GM12878 (cell line): Measurements from ENCODE around the gene TNS4. TPM values are rescaled to one million over a fixed set of nuclear protein-coding genes. Genes with fewer than 3 reads are reported as not detected.

Experiments used
- ATAC-seq: fragments of 200-7000 bp; cut with Tn5 transposase; 3 replicates; pipeline ENCODE4 v1.9.1; 2020; ENCODE audit warnings: mild to moderate bottlenecking, moderate library complexity
- BruUV-seq: library from RNA; stranded (reverse); fragments of 400-500 nt; replicated peaks from 2 replicates; lab custom pipeline; 2021; lab: Mats Ljungman, UMichigan
- CTCF ChIA-PET: fragments of 300-600 bp; sonication (Branson Sonifier 250); formaldehyde crosslinking; extraction: SDS; loops from one replicate; lab custom pipeline; 2021; ENCODE audit warnings: inconsistent platforms; lab: Yijun Ruan, JAX
- POLR2A ChIA-PET: fragments of 350-600 bp; formaldehyde crosslinking; extraction: SDS; loops from one replicate; lab custom pipeline; 2021; ENCODE audit warnings: inconsistent platforms; lab: Charles Lee
- RAD21 ChIA-PET: fragments of 300-600 bp; sonication (Branson Sonifier 250); formaldehyde crosslinking; loops from one replicate; lab custom pipeline; 2023; ENCODE audit warnings: antibody characterized with exemption; ENCODE audit not compliant: unreplicated experiment; lab: Charles Lee
- SMC1A ChIA-PET: fragments of 300-600 bp; sonication (Branson Sonifier 250); formaldehyde crosslinking; loops from one replicate; lab custom pipeline; 2023; ENCODE audit not compliant: unreplicated experiment, uncharacterized antibody; lab: Charles Lee
- DNase-seq: peaks from one replicate; pipeline ENCODE4 v3.0.0-alpha.2; 2011; ENCODE audit warnings: low read depth, low spot score
- FAIRE-seq: peaks from 3 replicates; lab custom pipeline; 2011; peaks lifted over from hg19 to GRCh38; lab: Jason Lieb, UNC
- H2AFZ ChIP-seq: 2 replicates; pipeline ENCODE4 v1.6.0; 2011; ENCODE audit warnings: low read depth, low read length, control low read depth; ENCODE audit not compliant: control insufficient read depth
- H3K27ac ChIP-seq: 2 replicates; pipeline ENCODE4 v1.5.1; 2011; ENCODE audit warnings: control low read depth; ENCODE audit not compliant: control insufficient read depth, insufficient read depth
- H3K27me3 ChIP-seq, 2 experiments: replicated peaks in 1 of 2; 2 replicates each; pipeline versions ENCODE4 v1.6.0 to v1.6.1; 2011; ENCODE audit warnings: low read length in 1 of 2; ENCODE audit not compliant: control insufficient read depth in 2 of 2, insufficient read depth in 2 of 2
- H3K36me3 ChIP-seq, 2 experiments: 2 replicates each; pipeline ENCODE4 v1.5.1; 2011; ENCODE audit warnings: low read length in 1 of 2; ENCODE audit not compliant: control insufficient read depth in 2 of 2, insufficient read depth in 2 of 2
- H3K4me1 ChIP-seq: 2 replicates; pipeline ENCODE4 v1.6.1; 2011; ENCODE audit warnings: mild to moderate bottlenecking, low read length, moderate library complexity, mixed read lengths; ENCODE audit not compliant: control insufficient read depth, insufficient read depth
- H3K4me2 ChIP-seq: 2 replicates; pipeline ENCODE4 v1.6.0; 2011; ENCODE audit warnings: control low read depth; ENCODE audit not compliant: control insufficient read depth, insufficient read depth
- H3K4me3 ChIP-seq: fragments of 200-600 bp; sonication (generic); 2 replicates; pipeline ENCODE4 v1.5.1; 2016
- H3K79me2 ChIP-seq: 2 replicates; pipeline ENCODE4 v1.6.0; 2011; ENCODE audit warnings: low read length; ENCODE audit not compliant: control insufficient read depth, insufficient read depth
- H3K9ac ChIP-seq: 2 replicates; pipeline ENCODE4 v1.8.0; 2011; ENCODE audit warnings: low read length, control low read depth, mixed read lengths; ENCODE audit not compliant: control insufficient read depth, insufficient read depth
- H3K9me3 ChIP-seq: replicated peaks from 3 replicates; pipeline ENCODE4 v1.5.1; 2011; ENCODE audit warnings: mild to moderate bottlenecking, low read length; ENCODE audit not compliant: control insufficient read depth, insufficient read depth
- H4K20me1 ChIP-seq: 2 replicates; pipeline ENCODE4 v1.6.0; 2011; ENCODE audit not compliant: control insufficient read depth, insufficient read depth
- EZH2 ChIP-seq: IDR thresholded peaks from 2 replicates; pipeline ENCODE4 v1.6.1; 2012; ENCODE audit warnings: low read depth, mild to moderate bottlenecking, control low read depth, inconsistent platforms, low read length, borderline replicate concordance; ENCODE audit not compliant: control insufficient read depth
- FOXM1 ChIP-seq: IDR thresholded peaks from 2 replicates; pipeline ENCODE4 v1.6.1; 2012; ENCODE audit warnings: low read depth, mild to moderate bottlenecking, inconsistent platforms, low read length, moderate library complexity
- IRF3 ChIP-seq: fragments of 450-650 bp; IDR thresholded peaks from 2 replicates; pipeline ENCODE4 v1.6.1; 2014; ENCODE audit warnings: mild to moderate bottlenecking
- MTA3 ChIP-seq: IDR thresholded peaks from 2 replicates; pipeline ENCODE4 v1.6.1; 2012; ENCODE audit warnings: low read length, inconsistent platforms, borderline replicate concordance
- SMAD5 ChIP-seq: IDR thresholded peaks from 2 replicates; pipeline ENCODE4 v1.6.1; 2016; ENCODE audit warnings: antibody characterized with exemption, low read depth
- WRNIP1 ChIP-seq: IDR thresholded peaks from 2 replicates; pipeline ENCODE4 v1.6.1; 2011; ENCODE audit warnings: low read depth, low read length, improper control_type of control experiment, borderline replicate concordance
- ZNF622 ChIP-seq: fragments of 450-650 bp; IDR thresholded peaks from 2 replicates; pipeline ENCODE4 v1.6.1; 2017; ENCODE audit warnings: mild to moderate bottlenecking, inconsistent platforms
- WGBS: methylation state at CpG from one replicate; pipeline ENCODE4 v1.1.6; 2016; ENCODE audit warnings: low lambda C conversion rate; ENCODE audit not compliant: insufficient replicate concordance, insufficient coverage; ENCODE audit errors: missing lambda C conversion rate; 5-methylcytosine and 5-hydroxymethylcytosine counted together
- in situ Hi-C: fragments of 300-500 bp; cut with MboI; formaldehyde crosslinking; loops from 9 replicates; pipeline ENCODE4 v1.14.3; 2018; ENCODE audit warnings: mixed read lengths
- intact Hi-C: fragments of 100-400 bp; cut with micrococcal nuclease; formaldehyde crosslinking; loops from one replicate; pipeline ENCODE4 v1.14.2; 2022; ENCODE audit not compliant: unreplicated experiment
- polyA plus RNA-seq, 11 experiments: library from polyadenylated mRNA; depleted of rRNA in 4 of 11; unstranded in 6 of 11; stranded (reverse) in 5 of 11; fragments of >200 nt; fragmentation: Nextera tagmentation in 4 of 11; fragmentation: Illumina TruSeq in 1 of 11; extraction: Ambion mirVana in 4 of 11; extraction: Trizol in 1 of 11; gene quantifications; 1 replicate in 1 of 11; 2 replicates in 10 of 11; pipeline versions ENCODE4 v1.2.1 to v1.2.3, GENCODE V29; 2011 to 2016; ENCODE audit warnings: inconsistent platforms in 2 of 11, missing spikeins in 2 of 11, low read depth in 1 of 11
- total RNA-seq, 4 experiments: library from RNA; depleted of rRNA in 3 of 4; stranded (reverse); fragments of >200 nt in 3 of 4; fragmentation: Illumina TruSeq in 1 of 4; extraction: Trizol in 1 of 4; gene quantifications; 2 replicates each; pipeline versions ENCODE4 v1.2.1 to v1.2.3, GENCODE V29; 2013 to 2021
- TF ChIP-seq, protein P1 (sequence below): IDR thresholded peaks from 2 replicates; pipeline ENCODE4 v1.6.1; 2011; ENCODE audit warnings: low read depth, mild to moderate bottlenecking, low read length, moderate library complexity, borderline replicate concordance; ENCODE audit errors: extremely low read depth
- TF ChIP-seq, protein P2 (sequence below): fragments of 450-650 bp; conservative IDR thresholded peaks from 2 replicates; pipeline ENCODE4 v1.6.1; 2017; ENCODE audit warnings: mild to moderate bottlenecking, moderate library complexity
- TF ChIP-seq, protein P3 (sequence below): IDR thresholded peaks from 2 replicates; pipeline ENCODE4 v1.6.1; 2011; ENCODE audit warnings: borderline replicate concordance, low read depth, mild to moderate bottlenecking, moderate library complexity, low read length; ENCODE audit not compliant: insufficient read depth, poor library complexity, severe bottlenecking

The TNS4 gene
- total and polyA plus RNA-seq, 10 of the 15 experiments (the other 5 are each of a cell fraction or from before 2014, with no cell fraction given), result 0.10 to 0.90 (median 0.68) TPM; not detected in 2

DNA sequence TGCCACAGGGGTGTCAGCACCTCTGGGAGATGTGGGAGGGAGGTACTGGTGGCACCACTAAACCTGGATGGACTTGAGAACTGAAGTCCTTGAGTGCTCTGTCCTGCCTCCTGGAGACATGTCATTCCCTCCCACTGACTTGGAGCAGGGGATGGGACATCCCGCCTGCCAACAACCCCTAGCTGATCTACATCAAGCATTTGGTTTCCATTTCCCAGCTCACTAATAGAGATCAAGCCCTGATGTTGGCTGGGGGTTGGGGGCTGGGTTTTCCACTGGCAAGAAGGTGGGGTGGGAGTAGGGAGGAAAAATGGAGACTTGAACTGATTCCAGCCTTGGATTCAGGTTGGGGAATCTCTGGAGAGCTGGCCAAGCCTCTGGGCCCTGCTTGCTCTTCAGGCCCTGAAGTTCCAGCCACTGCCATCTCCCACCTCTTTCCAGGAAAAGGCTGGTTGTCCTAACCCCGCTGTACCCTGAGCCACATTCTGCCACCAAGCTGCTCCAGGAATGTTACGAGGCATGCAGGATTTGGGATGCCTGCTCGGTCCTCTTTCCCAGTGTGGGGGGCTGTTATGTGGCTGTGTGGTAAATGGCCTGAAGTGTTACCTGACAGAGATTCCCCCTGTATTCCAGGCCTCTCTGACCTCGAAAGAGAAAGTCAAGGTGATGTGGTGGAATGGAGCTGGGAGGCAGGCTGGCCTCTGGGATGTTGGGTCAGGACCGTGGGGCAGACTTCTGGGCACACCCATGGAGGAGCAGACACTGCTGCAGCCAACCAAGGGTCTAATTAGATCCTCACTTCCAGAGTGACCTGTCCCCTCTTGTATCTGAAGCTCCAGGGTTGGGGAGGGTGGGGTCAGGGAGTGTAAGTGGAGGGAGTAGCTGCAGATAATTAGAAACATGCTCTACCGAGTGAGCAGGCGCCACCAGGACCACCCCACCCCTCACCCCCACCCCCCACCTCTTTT is 41.5 kb downstream of the TNS4 start:
- SMC1A ChIA-PET, result interaction anchor here (1.1 kb wide), 1 partner anchor 73 kb away, joined by 3 read pairs; no protein-coding TSS in a partner anchor
- Histone ChIP-seq H3K27ac (no peak overlapping the region), H3K4me3 (no peak overlapping the region)
- CTCF ChIA-PET, result interaction anchor here (0.8 kb wide), 1 partner anchor 45 kb away, joined by 3 read pairs; no protein-coding TSS in a partner anchor
- intact Hi-C loops, result no loop called here
- no peak for DNase-seq
- TF ChIP-seq, protein P1, sequence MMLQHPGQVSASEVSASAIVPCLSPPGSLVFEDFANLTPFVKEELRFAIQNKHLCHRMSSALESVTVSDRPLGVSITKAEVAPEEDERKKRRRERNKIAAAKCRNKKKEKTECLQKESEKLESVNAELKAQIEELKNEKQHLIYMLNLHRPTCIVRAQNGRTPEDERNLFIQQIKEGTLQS, result no peak
- TF ChIP-seq, protein P2, sequence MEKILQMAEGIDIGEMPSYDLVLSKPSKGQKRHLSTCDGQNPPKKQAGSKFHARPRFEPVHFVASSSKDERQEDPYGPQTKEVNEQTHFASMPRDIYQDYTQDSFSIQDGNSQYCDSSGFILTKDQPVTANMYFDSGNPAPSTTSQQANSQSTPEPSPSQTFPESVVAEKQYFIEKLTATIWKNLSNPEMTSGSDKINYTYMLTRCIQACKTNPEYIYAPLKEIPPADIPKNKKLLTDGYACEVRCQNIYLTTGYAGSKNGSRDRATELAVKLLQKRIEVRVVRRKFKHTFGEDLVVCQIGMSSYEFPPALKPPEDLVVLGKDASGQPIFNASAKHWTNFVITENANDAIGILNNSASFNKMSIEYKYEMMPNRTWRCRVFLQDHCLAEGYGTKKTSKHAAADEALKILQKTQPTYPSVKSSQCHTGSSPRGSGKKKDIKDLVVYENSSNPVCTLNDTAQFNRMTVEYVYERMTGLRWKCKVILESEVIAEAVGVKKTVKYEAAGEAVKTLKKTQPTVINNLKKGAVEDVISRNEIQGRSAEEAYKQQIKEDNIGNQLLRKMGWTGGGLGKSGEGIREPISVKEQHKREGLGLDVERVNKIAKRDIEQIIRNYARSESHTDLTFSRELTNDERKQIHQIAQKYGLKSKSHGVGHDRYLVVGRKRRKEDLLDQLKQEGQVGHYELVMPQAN, result no peak
- TF ChIP-seq IRF3, result no peak
- no peak for TF ChIP-seq EZH2
- TF ChIP-seq FOXM1, result no peak
- TF ChIP-seq, protein P3, sequence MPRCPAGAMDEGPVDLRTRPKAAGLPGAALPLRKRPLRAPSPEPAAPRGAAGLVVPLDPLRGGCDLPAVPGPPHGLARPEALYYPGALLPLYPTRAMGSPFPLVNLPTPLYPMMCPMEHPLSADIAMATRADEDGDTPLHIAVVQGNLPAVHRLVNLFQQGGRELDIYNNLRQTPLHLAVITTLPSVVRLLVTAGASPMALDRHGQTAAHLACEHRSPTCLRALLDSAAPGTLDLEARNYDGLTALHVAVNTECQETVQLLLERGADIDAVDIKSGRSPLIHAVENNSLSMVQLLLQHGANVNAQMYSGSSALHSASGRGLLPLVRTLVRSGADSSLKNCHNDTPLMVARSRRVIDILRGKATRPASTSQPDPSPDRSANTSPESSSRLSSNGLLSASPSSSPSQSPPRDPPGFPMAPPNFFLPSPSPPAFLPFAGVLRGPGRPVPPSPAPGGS, result no peak
- no peak for TF ChIP-seq SMAD5
- TF ChIP-seq WRNIP1, result no peak
- no peak for TF ChIP-seq ZNF622
- TF ChIP-seq MTA3, result no peak
- TF ChIP-seq, all 136 proteins: peak for 0
- in situ Hi-C loops, result no loop called here
- Histone ChIP-seq H2AFZ (no peak overlapping the region), H3K36me3 (no peaks in the 10 kb centered on the region), H3K9me3 (no peaks in the 10 kb centered on the region), H4K20me1 (no peaks in the 10 kb centered on the region), H3K4me1 (no peaks in the 10 kb centered on the region), H3K4me2 (no peak overlapping the region), H3K9ac (no peak overlapping the region), H3K27me3 (no peaks in the 10 kb centered on the region; a peak in 1 of 4 replicates), H3K79me2 (no peaks in the 10 kb centered on the region)
- FAIRE-seq, result no peak
- 19% methylated on average over 7 of the region's 8 CpGs for WGBS
- no peak for ATAC-seq
- ChIA-PET POLR2A (interaction anchor here (0.6 to 1.1 kb wide), 3 partner anchors 68 to 74 kb away, joined by 3 to 4 read pairs (median 3); no protein-coding TSS in a partner anchor), RAD21 (no interaction called here)
- BruUV-seq, result no TSS peak
